Measurements from ENCODE around the gene UBAP2. TPM values are rescaled to one million over a fixed set of nuclear protein-coding genes. Genes with fewer than 3 reads are reported as not detected.
"Not testable (repeated sequence)": the region's sequence is repeated elsewhere in the genome, so short reads cannot be mapped to it uniquely, and the experiment has no call there.

Gene UBAP2
- polyA plus RNA-seq, 1 of the 3 experiments (the other 2 are of a cell fraction), result 15.8 TPM

GRCh38 chr9:34025062-34025461 lies 23.6 kb downstream of the UBAP2 start:
- Histone ChIP-seq H3K79me2 (ENCODE audit: insufficient read depth) (peaks cover 100% of the 10 kb centered on the region), H3K27ac (ENCODE audit: low read depth in 2 of 2, low read length in 1 of 2) (peak overlapping the region in 1 of 2 experiments; percentile 11; a peak in 1 of 4 replicates), H3K36me3 (replicated peaks in 1 of 2; ENCODE audit: control insufficient read depth in 1 of 2, insufficient read depth in 2 of 2, low read length in 1 of 2) (peaks cover 0 to 16% of the 10 kb centered on the region in 2 experiments), H2AFZ (ENCODE audit: low read depth) (no peak overlapping the region), H3K4me3 (ENCODE audit: low read depth in 2 of 2, low read length in 1 of 2) (no peak overlapping the region), H4K20me1 (ENCODE audit: insufficient read depth) (peaks cover 43% of the 10 kb centered on the region), H3K27me3 (ENCODE audit: insufficient read depth) (no peaks in the 10 kb centered on the region), H3K9ac (no peak overlapping the region), H3F3A (replicated peaks; ENCODE audit: insufficient read depth) (peaks cover 12% of the 10 kb centered on the region), H3K4me1 (ENCODE audit: control insufficient read depth in 1 of 2, insufficient read depth in 2 of 2, low read depth in 1 of 2, low read length in 1 of 2) (no peaks in the 10 kb centered on the region), H3K4me2 (no peak overlapping the region), H3K9me3 (no peaks in the 10 kb centered on the region), H3K9me2 (no peaks in the 10 kb centered on the region)
- DNase-seq, result no peak
- no peak for TF ChIP-seq RAD21 (IDR thresholded peaks at IDR 0.05; ENCODE audit: low read length)
- TF ChIP-seq MAX (IDR thresholded peaks at IDR 0.05; ENCODE audit: low read depth), result no peak
- no peak for TF ChIP-seq GATA2 (CRISPR knock-in tag; IDR thresholded peaks at IDR 0.05)
- TF ChIP-seq USF1 (IDR thresholded peaks at IDR 0.05; ENCODE audit: borderline replicate concordance, low read depth), result no peak
- TF ChIP-seq JUND (IDR thresholded peaks at IDR 0.05), result no peak
- no peak for TF ChIP-seq CTCF (IDR thresholded peaks at IDR 0.05)
- no peak for TF ChIP-seq SIN3A (IDR thresholded peaks at IDR 0.05; ENCODE audit: borderline replicate concordance, low read depth, low read length)
- TF ChIP-seq PBX3 (IDR thresholded peaks at IDR 0.05), result no peak
- no peak for TF ChIP-seq RCOR1 (IDR thresholded peaks at IDR 0.05; ENCODE audit: low read length)
- TF ChIP-seq NRF1 (IDR thresholded peaks at IDR 0.05; ENCODE audit: low read depth, low read length), result no peak
- no peak for TF ChIP-seq TCF12 (IDR thresholded peaks at IDR 0.05)
- TF ChIP-seq RFX5 (IDR thresholded peaks at IDR 0.05; ENCODE audit: low read length), result no peak
- TF ChIP-seq FOSL2 (IDR thresholded peaks at IDR 0.05; ENCODE audit: borderline replicate concordance, low read depth), result no peak
- no peak for TF ChIP-seq NFIC (IDR thresholded peaks at IDR 0.05; ENCODE audit: borderline replicate concordance)
- TF ChIP-seq MXI1 (IDR thresholded peaks at IDR 0.05; ENCODE audit: low read depth, low read length), result no peak
- TF ChIP-seq RXRA (IDR thresholded peaks at IDR 0.05; ENCODE audit: borderline replicate concordance, low read depth), result no peak
- TF ChIP-seq GABPA (IDR thresholded peaks at IDR 0.05; ENCODE audit: low read depth), result no peak
- TF ChIP-seq FOXJ3 (CRISPR knock-in tag; IDR thresholded peaks at IDR 0.05), result no peak
- TF ChIP-seq REST (IDR thresholded peaks at IDR 0.05; ENCODE audit: low read depth, low read length), result no peak
- no peak for TF ChIP-seq USF2 (IDR thresholded peaks at IDR 0.05; ENCODE audit: borderline replicate concordance, low read depth, low read length)
- POLR2A ChIA-PET, result no interaction called here
- WGBS (ENCODE audit: low lambda C conversion rate), result 96% methylated on average over 1 of the region's 1 CpG
- CTCF ChIA-PET, result no interaction called here

- H3K27ac ChIP-seq (ENCODE audit: low read depth in 2 of 2, low read length in 1 of 2); H2AFZ ChIP-seq (ENCODE audit: low read depth); H3K9ac ChIP-seq; POLR2A ChIA-PET; H3K9me3 ChIP-seq; H3K9me2 ChIP-seq; CTCF ChIA-PET; H3K4me2 ChIP-seq; H3K4me3 ChIP-seq (ENCODE audit: low read depth in 2 of 2, low read length in 1 of 2); DNase-seq; H3K4me1 ChIP-seq (ENCODE audit: control insufficient read depth in 1 of 2, insufficient read depth in 2 of 2, low read depth in 1 of 2, low read length in 1 of 2); H3K27me3 ChIP-seq (ENCODE audit: insufficient read depth): not testable (repeated sequence)
- H3F3A ChIP-seq (replicated peaks; ENCODE audit: insufficient read depth), result peaks cover 12% of the 10 kb centered on the region
- 93% methylated on average over 9 of the region's 9 CpGs for WGBS (ENCODE audit: low lambda C conversion rate)
- H3K79me2 ChIP-seq (ENCODE audit: insufficient read depth), result peaks cover 100% of the 10 kb centered on the region
- peaks cover 0 to 16% of the 10 kb centered on the region in 2 experiments for H3K36me3 ChIP-seq (replicated peaks in 1 of 2; ENCODE audit: control insufficient read depth in 1 of 2, insufficient read depth in 2 of 2, low read length in 1 of 2)
- peaks cover 39% of the 10 kb centered on the region for H4K20me1 ChIP-seq (ENCODE audit: insufficient read depth)
Measured at GRCh38 chr9:34024476-34024875, 24.2 kb downstream of the UBAP2 start.
